Ascending aorta (tissue), 2 donors: ENCODE measurements around the gene PHOSPHO2. TPM values are rescaled to one million over a fixed set of nuclear protein-coding genes. Genes with fewer than 3 reads are reported as not detected.

Experiments
- DNase-seq, 2 donors: peaks; one replicate each; pipeline ENCODE4 v3.0.0-alpha.2; 2019; ENCODE audit warnings: low spot score in 2 of 2
- H3K27ac ChIP-seq, 2 donors: fragments of 200-600 bp; sonication (generic); one replicate each; pipeline ENCODE4 v1.5.1; 2016 to 2017; ENCODE audit warnings: mild to moderate bottlenecking in 1 of 2
- H3K27me3 ChIP-seq: fragments of 200-600 bp; sonication (generic); one replicate; pipeline ENCODE4 v1.5.1; 2017
- H3K36me3 ChIP-seq, 2 donors: fragments of 200-600 bp; sonication (generic); one replicate each; pipeline ENCODE4 v1.5.1; 2016
- H3K4me1 ChIP-seq, 2 donors: fragments of 200-600 bp; sonication (generic); one replicate each; pipeline ENCODE4 v1.5.1; 2016 to 2017; ENCODE audit warnings: mild to moderate bottlenecking in 1 of 2
- H3K4me3 ChIP-seq, 2 donors: fragments of 200-600 bp; sonication (generic); one replicate each; pipeline ENCODE4 v1.5.1; 2016 to 2017; ENCODE audit warnings: mild to moderate bottlenecking in 1 of 2
- H3K9me3 ChIP-seq, 2 donors: fragments of 200-600 bp; sonication (generic); one replicate each; pipeline ENCODE4 v1.5.1; 2016
- intact Hi-C: fragments of 100-400 bp; cut with DNase I; formaldehyde crosslinking; loops from one replicate; pipeline ENCODE4 v1.15.1; 2023
- total RNA-seq: library from RNA; depleted of rRNA; stranded (reverse); fragments of >200 nt; gene quantifications from one replicate; pipeline ENCODE4 v1.1.0, GENCODE V29; 2016
- TF ChIP-seq, protein P1 (sequence below), 3 experiments: fragments of 200-600 bp in 2 of 3; fragments of 450-650 bp in 1 of 3; sonication (generic) in 2 of 3; IDR thresholded peaks; one replicate each; pipeline ENCODE4 v1.5.1; 2016 to 2019; ENCODE audit warnings: antibody characterized with exemption in 3 of 3, mild to moderate bottlenecking in 1 of 3, moderate library complexity in 1 of 3

The PHOSPHO2 gene
- total RNA-seq, 1 donor from 2014 or later: not detected

GRCh38 chr2:169729274-169729605 lies 35.0 kb downstream of the PHOSPHO2 start:
- H3K4me1 ChIP-seq: no peaks in the 10 kb centered on the region
- TF ChIP-seq, protein P1, sequence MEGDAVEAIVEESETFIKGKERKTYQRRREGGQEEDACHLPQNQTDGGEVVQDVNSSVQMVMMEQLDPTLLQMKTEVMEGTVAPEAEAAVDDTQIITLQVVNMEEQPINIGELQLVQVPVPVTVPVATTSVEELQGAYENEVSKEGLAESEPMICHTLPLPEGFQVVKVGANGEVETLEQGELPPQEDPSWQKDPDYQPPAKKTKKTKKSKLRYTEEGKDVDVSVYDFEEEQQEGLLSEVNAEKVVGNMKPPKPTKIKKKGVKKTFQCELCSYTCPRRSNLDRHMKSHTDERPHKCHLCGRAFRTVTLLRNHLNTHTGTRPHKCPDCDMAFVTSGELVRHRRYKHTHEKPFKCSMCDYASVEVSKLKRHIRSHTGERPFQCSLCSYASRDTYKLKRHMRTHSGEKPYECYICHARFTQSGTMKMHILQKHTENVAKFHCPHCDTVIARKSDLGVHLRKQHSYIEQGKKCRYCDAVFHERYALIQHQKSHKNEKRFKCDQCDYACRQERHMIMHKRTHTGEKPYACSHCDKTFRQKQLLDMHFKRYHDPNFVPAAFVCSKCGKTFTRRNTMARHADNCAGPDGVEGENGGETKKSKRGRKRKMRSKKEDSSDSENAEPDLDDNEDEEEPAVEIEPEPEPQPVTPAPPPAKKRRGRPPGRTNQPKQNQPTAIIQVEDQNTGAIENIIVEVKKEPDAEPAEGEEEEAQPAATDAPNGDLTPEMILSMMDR (IDR thresholded peaks at IDR 0.05): no peak
- H3K36me3 ChIP-seq: no peaks in the 10 kb centered on the region
- H3K9me3 ChIP-seq: no peaks in the 10 kb centered on the region
- H3K27ac ChIP-seq: no peak overlapping the region
- no peak overlapping the region for H3K4me3 ChIP-seq
- H3K27me3 ChIP-seq: no peaks in the 10 kb centered on the region
- DNase-seq: no peak
- intact Hi-C loops: no loop called here

GRCh38 chr2:169732075-169732474 lies 37.8 kb downstream of the PHOSPHO2 start:
- no peak for DNase-seq
- Histone ChIP-seq H3K27me3 (no peaks in the 10 kb centered on the region), H3K27ac (no peak overlapping the region), H3K9me3 (no peaks in the 10 kb centered on the region), H3K4me3 (no peak overlapping the region), H3K36me3 (no peaks in the 10 kb centered on the region), H3K4me1 (peaks cover 0 to 4% of the 10 kb centered on the region in 2 donors)
- TF ChIP-seq, protein P1 (IDR thresholded peaks at IDR 0.05): no peak
- intact Hi-C loops: no loop called here

GRCh38 chr2:169732583-169733358 lies 38.5 kb downstream of the PHOSPHO2 start:
- Histone ChIP-seq H3K4me1 (peaks cover 0 to 4% of the 10 kb centered on the region in 2 donors), H3K36me3 (no peaks in the 10 kb centered on the region), H3K9me3 (no peaks in the 10 kb centered on the region), H3K27me3 (no peaks in the 10 kb centered on the region), H3K4me3 (peak overlapping the region; percentile 71 to 94), H3K27ac (peak overlapping the region; percentile 48 to 65)
- intact Hi-C loops: no loop called here
- TF ChIP-seq, protein P1 (IDR thresholded peaks at IDR 0.05): no peak
- DNase-seq: no peak

DNA sequence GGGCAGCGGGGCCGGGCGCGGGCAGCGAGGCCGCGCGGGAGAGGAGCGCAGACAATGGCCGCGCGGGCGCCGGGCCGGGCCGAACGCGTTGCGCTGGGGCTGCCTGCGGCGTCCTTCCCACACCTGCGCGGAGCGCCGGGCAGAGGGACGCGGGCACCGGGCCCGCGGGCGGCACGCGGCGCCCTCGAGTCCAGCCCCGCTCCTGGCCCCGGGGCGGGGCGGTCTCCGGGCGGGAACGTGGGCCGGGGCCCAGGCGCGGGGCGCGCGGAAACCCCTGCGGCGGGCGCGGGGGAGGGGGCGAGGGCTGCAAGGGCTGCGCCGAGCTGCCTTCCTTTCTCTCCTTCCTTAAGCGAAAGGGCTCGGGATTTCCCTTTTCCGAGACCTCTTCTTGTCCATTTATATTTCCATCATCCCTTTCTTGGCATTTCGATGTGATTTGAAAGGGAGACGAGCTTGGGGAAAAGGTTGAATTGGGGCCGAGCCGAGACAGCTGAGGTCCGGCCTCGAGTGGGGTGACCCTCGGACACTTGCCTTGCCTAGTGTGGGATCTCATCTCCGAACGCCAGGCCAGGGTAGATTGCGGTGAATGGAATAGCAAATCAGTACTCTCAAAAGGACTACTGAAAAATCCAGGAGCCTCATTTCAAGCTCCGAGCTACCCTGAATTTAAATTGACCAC lies 40.0 kb downstream of the PHOSPHO2 start:
- H3K4me1 ChIP-seq: peaks cover 0 to 4% of the 10 kb centered on the region in 2 donors
- no peak for DNase-seq
- intact Hi-C loops: loop anchor here (1.0 kb wide), 1 partner anchor 40 kb away; the partner anchor contains the start of genes CFAP210 and PHOSPHO2
- H3K4me3 ChIP-seq: peak overlapping the region; percentile 71 to 94
- no peaks in the 10 kb centered on the region for H3K9me3 ChIP-seq
- H3K27me3 ChIP-seq: no peaks in the 10 kb centered on the region
- H3K36me3 ChIP-seq: no peaks in the 10 kb centered on the region
- no peak overlapping the region for H3K27ac ChIP-seq
- TF ChIP-seq, protein P1 (IDR thresholded peaks at IDR 0.05): no peak

- no peaks in the 10 kb centered on the region for H3K9me3 ChIP-seq
- TF ChIP-seq, protein P1 (IDR thresholded peaks at IDR 0.05): no peak
- no peaks in the 10 kb centered on the region for H3K27me3 ChIP-seq
- H3K4me3 ChIP-seq: no peak overlapping the region
- H3K36me3 ChIP-seq: no peaks in the 10 kb centered on the region
- no peak for DNase-seq
- intact Hi-C loops: no loop called here
- peaks cover 0 to 4% of the 10 kb centered on the region in 2 donors for H3K4me1 ChIP-seq
- no peak overlapping the region for H3K27ac ChIP-seq
These were observed 41.4 kb downstream of the PHOSPHO2 start for GRCh38 chr2:169735623-169736022.
